ENCODE data around the gene EMB.
A peak's percentile ranks its signal among the peaks of the same experiment; 100 is the strongest.
"Not testable (repeated sequence)": the region's sequence is repeated elsewhere in the genome, so short reads cannot be mapped to it uniquely, and the experiment has no call there.

Gene EMB

DNA sequence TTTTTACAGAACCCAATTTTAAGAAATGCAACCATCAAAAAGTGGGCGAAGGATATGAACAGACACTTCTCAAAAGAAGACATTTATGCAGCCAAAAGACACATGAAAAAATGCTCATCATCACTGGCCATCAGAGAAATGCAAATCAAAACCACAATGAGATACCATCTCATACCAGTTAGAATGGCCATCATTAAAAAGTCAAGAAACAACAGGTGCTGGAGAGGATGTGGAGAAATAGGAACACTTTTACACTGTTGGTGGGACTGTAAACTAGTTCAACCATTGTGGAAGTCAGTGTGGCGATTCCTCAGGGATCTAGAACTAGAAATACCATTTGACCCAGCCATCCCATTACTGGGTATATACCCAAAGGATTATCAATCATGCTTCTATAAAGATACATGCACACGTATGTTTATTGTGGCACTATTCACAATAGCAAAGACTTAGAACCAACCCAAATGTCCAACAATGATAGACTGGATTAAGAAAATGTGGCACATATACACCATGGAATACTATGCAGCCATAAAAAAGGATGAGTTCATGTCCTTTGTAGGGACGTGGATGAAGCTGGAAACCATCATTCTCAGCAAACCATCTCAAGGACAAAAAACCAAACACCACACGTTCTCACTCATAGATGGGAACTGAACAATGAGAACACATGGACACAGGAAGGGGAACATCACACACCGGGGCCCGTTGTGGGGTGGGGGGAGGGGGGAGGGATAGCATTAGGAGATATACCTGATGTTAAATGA, 19.7 kb downstream of the EMB start:
- DNase-seq (ENCODE audit: low read depth); H3K4me3 ChIP-seq (ENCODE audit: low read length): not testable (repeated sequence)

DNA sequence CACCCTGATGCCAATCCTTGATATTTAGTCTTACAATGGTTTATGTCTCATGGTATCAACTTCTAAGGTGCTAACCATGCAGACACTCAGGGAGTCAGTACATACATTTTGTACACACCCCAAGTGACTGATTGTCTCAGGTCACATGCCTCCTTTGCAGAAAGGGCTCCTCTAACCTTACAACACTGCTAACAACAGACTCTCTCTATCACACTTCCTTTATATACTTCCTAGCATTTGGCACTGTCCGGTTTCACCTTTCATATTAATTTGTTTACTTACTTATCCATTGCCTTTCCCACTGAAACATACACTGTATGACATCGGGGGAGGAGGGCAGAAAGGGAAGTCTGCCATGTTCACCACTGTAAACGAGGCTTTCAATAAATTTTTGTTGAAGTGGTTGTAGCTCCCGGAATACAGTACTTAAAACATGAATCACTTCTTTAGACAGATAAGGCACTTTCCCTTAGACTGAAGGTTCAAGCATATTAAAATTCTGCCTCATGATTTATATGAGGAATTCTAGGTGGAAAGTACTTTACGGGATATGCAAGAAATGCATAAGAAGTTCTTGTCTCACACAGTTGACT, 20.6 kb downstream of the EMB start:
- no peak for DNase-seq (ENCODE audit: low read depth)
- TF ChIP-seq CTCF (conservative IDR thresholded peaks at IDR 0.05; ENCODE audit: low read length) = no peak
- no peak overlapping the region for H3K4me3 ChIP-seq (ENCODE audit: low read length)

GRCh38 chr5:50419656-50420055, 21.4 kb downstream of the EMB start:
- DNase-seq (ENCODE audit: low read depth); H3K4me3 ChIP-seq (ENCODE audit: low read length): not testable (repeated sequence)

GRCh38 chr5:50416637-50417036, 24.5 kb downstream of the EMB start:
- not testable (repeated sequence) for H3K4me3 ChIP-seq (ENCODE audit: low read length); DNase-seq (ENCODE audit: low read depth)

- no peak for TF ChIP-seq CTCF (conservative IDR thresholded peaks at IDR 0.05; ENCODE audit: low read length)
- DNase-seq (ENCODE audit: low read depth) = no peak
- no peak overlapping the region for H3K4me3 ChIP-seq (ENCODE audit: low read length)
Observed at GRCh38 chr5:50415912-50416311, 25.2 kb downstream of the EMB start.

- not testable (repeated sequence) for DNase-seq (ENCODE audit: low read depth); H3K4me3 ChIP-seq (ENCODE audit: low read length)
Observed at GRCh38 chr5:50410932-50411331, 30.2 kb downstream of the EMB start.

DNA sequence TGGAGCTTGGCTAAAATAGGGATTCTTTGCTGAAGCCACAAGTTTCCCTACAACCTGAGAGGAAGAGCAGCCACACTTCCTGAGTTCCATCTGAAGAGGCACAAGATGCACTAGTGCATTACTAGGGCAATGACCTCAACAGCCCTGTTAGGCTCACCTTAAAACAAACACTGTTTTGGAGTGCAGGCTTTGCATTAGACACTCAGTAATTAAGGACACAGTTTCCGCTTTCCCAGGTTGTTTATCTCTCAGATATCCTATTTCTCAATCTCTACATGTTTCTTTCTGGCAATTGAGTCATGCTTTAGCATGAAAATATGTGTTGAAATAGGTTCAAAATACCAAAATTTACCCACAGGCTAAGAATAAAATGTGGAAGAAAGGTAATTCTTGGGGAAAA, 34.2 kb downstream of the EMB start:
- DNase-seq (ENCODE audit: low read depth) = peak; percentile 6
- H3K4me3 ChIP-seq (ENCODE audit: low read length) = no peak overlapping the region
- TF ChIP-seq CTCF (conservative IDR thresholded peaks at IDR 0.05; ENCODE audit: low read length) = no peak

GRCh38 chr5:50401336-50401735, 39.8 kb downstream of the EMB start:
- TF ChIP-seq CTCF (conservative IDR thresholded peaks at IDR 0.05; ENCODE audit: low read length) = no peak
- no peak for DNase-seq (ENCODE audit: low read depth)
- no peak overlapping the region for H3K4me3 ChIP-seq (ENCODE audit: low read length)

- DNase-seq (ENCODE audit: low read depth) = peak; percentile 72
- H3K4me3 ChIP-seq (ENCODE audit: low read length) = not testable (repeated sequence)
Observed at GRCh38 chr5:50393925-50394609, 47.0 kb downstream of the EMB start.

DNA sequence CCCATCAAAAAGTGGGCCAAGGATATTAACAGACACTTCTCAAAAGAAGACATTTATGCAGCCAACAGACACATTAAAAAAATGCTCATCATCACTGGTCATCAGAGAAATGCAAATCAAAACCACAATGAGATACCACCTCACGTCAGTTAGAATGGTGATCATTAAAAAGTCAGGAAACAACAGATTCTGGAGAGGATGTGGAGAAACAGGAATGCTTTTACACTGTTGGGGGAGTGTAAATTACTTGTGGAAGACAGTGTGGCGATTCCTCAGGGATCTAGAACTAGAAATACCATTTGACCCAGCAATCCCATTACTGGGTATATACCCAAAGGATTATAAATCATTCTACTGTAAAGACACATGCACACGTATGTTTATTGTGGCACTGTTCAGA, 48.8 kb downstream of the EMB start:
- peak; percentile 46 for DNase-seq (ENCODE audit: low read depth)
- not testable (repeated sequence) for H3K4me3 ChIP-seq (ENCODE audit: low read length)

GRCh38 chr5:50384381-50384780, 56.7 kb downstream of the EMB start:
- not testable (repeated sequence) for DNase-seq (ENCODE audit: low read depth); H3K4me3 ChIP-seq (ENCODE audit: low read length)

DNA sequence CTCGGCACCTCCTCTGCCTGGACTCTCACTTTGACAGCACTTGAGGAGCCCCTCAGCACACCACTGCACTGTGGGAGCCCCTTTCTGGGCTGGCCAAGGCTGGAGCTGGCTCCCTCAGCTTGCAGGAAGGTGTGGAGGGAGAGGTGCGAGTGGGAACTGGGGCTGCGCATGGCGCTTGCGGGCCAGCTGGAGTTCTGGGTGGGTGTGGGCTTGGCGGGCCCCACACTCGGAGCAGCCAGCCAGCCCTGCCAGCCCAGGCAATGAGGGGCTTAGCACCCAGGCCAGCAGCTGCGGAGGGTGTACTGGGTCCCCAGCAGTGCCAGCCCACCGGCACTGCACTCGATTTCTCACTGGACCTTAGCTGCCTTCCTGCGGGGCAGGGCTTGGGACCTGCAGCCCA, 64.4 kb downstream of the EMB start:
- not testable (repeated sequence) for H3K4me3 ChIP-seq (ENCODE audit: low read length); DNase-seq (ENCODE audit: low read depth)

DNA sequence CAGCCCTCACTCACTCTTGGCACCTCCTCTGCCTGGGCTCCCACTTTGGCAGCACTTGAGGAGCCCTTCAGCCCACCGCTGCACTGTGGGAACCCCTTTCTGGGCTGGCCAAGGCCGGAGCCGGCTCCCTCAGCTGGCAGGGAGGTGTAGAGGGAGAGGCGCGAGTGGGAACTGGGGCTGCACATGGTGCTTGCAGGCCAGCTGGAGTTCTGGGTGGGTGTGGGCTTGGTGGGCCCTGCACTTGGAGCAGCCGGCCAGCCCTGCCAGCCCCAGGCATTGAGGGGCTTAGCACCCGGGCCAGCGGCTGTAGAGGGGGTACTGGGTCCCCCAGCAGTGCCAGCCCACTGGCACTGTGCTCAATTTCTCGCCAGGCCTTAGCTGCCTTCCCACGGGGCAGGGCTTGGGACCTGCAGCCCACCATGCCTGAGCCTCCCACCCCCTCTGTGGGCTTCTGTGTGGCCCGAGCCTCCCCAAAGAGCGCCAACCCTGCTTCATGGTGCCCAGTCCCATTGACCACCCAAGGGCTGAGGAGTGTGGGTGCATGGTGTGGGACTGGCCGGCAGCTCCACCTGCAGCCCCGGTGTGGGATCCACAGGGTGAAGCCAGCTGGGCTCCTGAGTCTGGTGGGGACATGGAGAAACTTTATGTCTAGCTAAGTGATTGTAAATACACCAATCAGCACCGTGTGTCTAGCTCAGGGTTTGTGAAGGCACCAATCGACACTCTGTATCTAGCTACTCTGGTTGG, 71.6 kb downstream of the EMB start:
- H3K4me3 ChIP-seq (ENCODE audit: low read length); DNase-seq (ENCODE audit: low read depth): not testable (repeated sequence)
